GM12878 (cell line): ENCODE data around the gene LCOR. TPM values are rescaled to one million over a fixed set of nuclear protein-coding genes. Genes with fewer than 3 reads are reported as not detected.

Source experiments
- BACH1 ChIP-seq: fragments of 450-650 bp; IDR thresholded peaks from 2 replicates; pipeline ENCODE4 v1.6.1; 2017; ENCODE audit warnings: mild to moderate bottlenecking, borderline replicate concordance
- EZH2 ChIP-seq: IDR thresholded peaks from 2 replicates; pipeline ENCODE4 v1.6.1; 2012; ENCODE audit warnings: low read depth, mild to moderate bottlenecking, control low read depth, inconsistent platforms, low read length, borderline replicate concordance; ENCODE audit not compliant: control insufficient read depth
- KLF5 ChIP-seq: fragments of 450-650 bp; IDR thresholded peaks from 2 replicates; pipeline ENCODE4 v1.6.1; 2014; ENCODE audit warnings: mild to moderate bottlenecking; ENCODE audit not compliant: partially characterized antibody
- MYB ChIP-seq: fragments of 150-350 bp; IDR thresholded peaks from 2 replicates; pipeline ENCODE4 v1.6.1; 2014; ENCODE audit warnings: mild to moderate bottlenecking, low read depth, low read length, borderline replicate concordance
- PML ChIP-seq: IDR thresholded peaks from 2 replicates; pipeline ENCODE4 v1.6.1; 2012; ENCODE audit warnings: low read length, inconsistent platforms
- POLR2A ChIP-seq: IDR thresholded peaks from 2 replicates; pipeline ENCODE4 v1.6.1; 2011; ENCODE audit warnings: low read depth, mild to moderate bottlenecking, low read length
- RAD51 ChIP-seq: fragments of 450-650 bp; IDR thresholded peaks from 2 replicates; pipeline ENCODE4 v1.6.1; 2016; ENCODE audit warnings: moderate library complexity, mild to moderate bottlenecking, inconsistent platforms
- SMC3 ChIP-seq: IDR thresholded peaks from 2 replicates; pipeline ENCODE4 v1.6.1; 2011; ENCODE audit warnings: low read length, improper control_type of control experiment, borderline replicate concordance
- polyA plus RNA-seq, 11 experiments: library from polyadenylated mRNA; depleted of rRNA in 4 of 11; unstranded in 6 of 11; stranded (reverse) in 5 of 11; fragments of >200 nt; fragmentation: Nextera tagmentation in 4 of 11; fragmentation: Illumina TruSeq in 1 of 11; extraction: Ambion mirVana in 4 of 11; extraction: Trizol in 1 of 11; gene quantifications; 1 replicate in 1 of 11; 2 replicates in 10 of 11; pipeline versions ENCODE4 v1.2.1 to v1.2.3, GENCODE V29; 2011 to 2016; ENCODE audit warnings: inconsistent platforms in 2 of 11, missing spikeins in 2 of 11, low read depth in 1 of 11
- total RNA-seq, 4 experiments: library from RNA; depleted of rRNA in 3 of 4; stranded (reverse); fragments of >200 nt in 3 of 4; fragmentation: Illumina TruSeq in 1 of 4; extraction: Trizol in 1 of 4; gene quantifications; 2 replicates each; pipeline versions ENCODE4 v1.2.1 to v1.2.3, GENCODE V29; 2013 to 2021
- TF ChIP-seq, protein P1 (sequence below): IDR thresholded peaks from 2 replicates; pipeline ENCODE4 v1.6.1; 2011; ENCODE audit warnings: mild to moderate bottlenecking, low read depth, low read length, moderate library complexity; ENCODE audit not compliant: insufficient replicate concordance
- TF ChIP-seq, protein P2 (sequence below): fragments of 450-650 bp; IDR thresholded peaks from 2 replicates; pipeline ENCODE4 v1.6.1; 2017; ENCODE audit warnings: mild to moderate bottlenecking, moderate library complexity

The LCOR gene
- total and polyA plus RNA-seq, 10 of the 15 experiments (the other 5 are each of a cell fraction or from before 2014, with no cell fraction given) = 1.6 to 22.0 (median 13.2) TPM

DNA sequence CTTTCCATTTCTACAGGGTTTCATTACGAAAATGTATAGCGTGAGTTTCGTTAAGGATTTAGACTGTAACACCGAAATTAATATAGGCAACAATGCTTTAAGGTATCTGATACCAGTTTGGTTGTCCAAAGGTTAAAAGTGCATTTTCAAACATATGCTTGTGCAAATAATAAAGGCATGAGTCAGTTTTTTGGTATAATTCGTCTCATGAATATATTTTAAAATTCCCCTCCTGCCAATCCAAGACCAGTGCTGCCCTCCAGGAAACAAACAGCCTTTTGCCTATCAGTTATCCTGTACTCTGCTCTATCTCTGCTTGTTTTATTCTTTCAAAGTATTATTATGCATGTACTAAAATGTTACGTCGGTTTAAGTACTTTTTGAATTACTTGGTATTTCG, 2.0 kb downstream of the LCOR start (continued):
- TF ChIP-seq RAD51 = peak; percentile 14; the same call in 1 of the 2 replicates
- no peak for TF ChIP-seq POLR2A
- no peak for TF ChIP-seq MYB
- no peak for TF ChIP-seq EZH2
- TF ChIP-seq BACH1 = no peak
- TF ChIP-seq KLF5 = no peak
- no peak for TF ChIP-seq SMC3
- no peak for TF ChIP-seq PML
- TF ChIP-seq, protein P1, sequence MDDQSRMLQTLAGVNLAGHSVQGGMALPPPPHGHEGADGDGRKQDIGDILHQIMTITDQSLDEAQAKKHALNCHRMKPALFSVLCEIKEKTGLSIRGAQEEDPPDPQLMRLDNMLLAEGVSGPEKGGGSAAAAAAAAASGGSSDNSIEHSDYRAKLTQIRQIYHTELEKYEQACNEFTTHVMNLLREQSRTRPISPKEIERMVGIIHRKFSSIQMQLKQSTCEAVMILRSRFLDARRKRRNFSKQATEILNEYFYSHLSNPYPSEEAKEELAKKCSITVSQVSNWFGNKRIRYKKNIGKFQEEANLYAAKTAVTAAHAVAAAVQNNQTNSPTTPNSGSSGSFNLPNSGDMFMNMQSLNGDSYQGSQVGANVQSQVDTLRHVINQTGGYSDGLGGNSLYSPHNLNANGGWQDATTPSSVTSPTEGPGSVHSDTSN = no peak
- TF ChIP-seq, protein P2, sequence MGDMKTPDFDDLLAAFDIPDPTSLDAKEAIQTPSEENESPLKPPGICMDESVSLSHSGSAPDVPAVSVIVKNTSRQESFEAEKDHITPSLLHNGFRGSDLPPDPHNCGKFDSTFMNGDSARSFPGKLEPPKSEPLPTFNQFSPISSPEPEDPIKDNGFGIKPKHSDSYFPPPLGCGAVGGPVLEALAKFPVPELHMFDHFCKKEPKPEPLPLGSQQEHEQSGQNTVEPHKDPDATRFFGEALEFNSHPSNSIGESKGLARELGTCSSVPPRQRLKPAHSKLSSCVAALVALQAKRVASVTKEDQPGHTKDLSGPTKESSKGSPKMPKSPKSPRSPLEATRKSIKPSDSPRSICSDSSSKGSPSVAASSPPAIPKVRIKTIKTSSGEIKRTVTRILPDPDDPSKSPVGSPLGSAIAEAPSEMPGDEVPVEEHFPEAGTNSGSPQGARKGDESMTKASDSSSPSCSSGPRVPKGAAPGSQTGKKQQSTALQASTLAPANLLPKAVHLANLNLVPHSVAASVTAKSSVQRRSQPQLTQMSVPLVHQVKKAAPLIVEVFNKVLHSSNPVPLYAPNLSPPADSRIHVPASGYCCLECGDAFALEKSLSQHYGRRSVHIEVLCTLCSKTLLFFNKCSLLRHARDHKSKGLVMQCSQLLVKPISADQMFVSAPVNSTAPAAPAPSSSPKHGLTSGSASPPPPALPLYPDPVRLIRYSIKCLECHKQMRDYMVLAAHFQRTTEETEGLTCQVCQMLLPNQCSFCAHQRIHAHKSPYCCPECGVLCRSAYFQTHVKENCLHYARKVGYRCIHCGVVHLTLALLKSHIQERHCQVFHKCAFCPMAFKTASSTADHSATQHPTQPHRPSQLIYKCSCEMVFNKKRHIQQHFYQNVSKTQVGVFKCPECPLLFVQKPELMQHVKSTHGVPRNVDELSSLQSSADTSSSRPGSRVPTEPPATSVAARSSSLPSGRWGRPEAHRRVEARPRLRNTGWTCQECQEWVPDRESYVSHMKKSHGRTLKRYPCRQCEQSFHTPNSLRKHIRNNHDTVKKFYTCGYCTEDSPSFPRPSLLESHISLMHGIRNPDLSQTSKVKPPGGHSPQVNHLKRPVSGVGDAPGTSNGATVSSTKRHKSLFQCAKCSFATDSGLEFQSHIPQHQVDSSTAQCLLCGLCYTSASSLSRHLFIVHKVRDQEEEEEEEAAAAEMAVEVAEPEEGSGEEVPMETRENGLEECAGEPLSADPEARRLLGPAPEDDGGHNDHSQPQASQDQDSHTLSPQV = no peak
- TF ChIP-seq, all 136 proteins: peak for 3
